Suprapubic skin (tissue), 4 donors: ENCODE results near the gene ERBB4.

Experiments used
- POLR2A ChIP-seq, 2 donors: fragments of 450-650 bp; IDR thresholded peaks; one replicate each; pipeline ENCODE4 v1.6.1; 2017; ENCODE audit warnings: antibody characterized with exemption in 2 of 2, mild to moderate bottlenecking in 2 of 2, moderate library complexity in 2 of 2
- POLR2AphosphoS5 ChIP-seq, 3 donors: sonication (generic); formaldehyde crosslinking; IDR thresholded peaks; one replicate each; pipeline ENCODE4 v1.6.1; 2017; ENCODE audit warnings: antibody characterized with exemption in 3 of 3
- TF ChIP-seq, protein P1 (sequence below), 2 donors: fragments of 200-600 bp in 1 of 2; fragments of 450-650 bp in 1 of 2; sonication (generic) in 1 of 2; IDR thresholded peaks; one replicate each; pipeline ENCODE4 v1.5.1; 2016 to 2019; ENCODE audit warnings: antibody characterized with exemption in 2 of 2, mild to moderate bottlenecking in 1 of 2, moderate library complexity in 1 of 2

DNA sequence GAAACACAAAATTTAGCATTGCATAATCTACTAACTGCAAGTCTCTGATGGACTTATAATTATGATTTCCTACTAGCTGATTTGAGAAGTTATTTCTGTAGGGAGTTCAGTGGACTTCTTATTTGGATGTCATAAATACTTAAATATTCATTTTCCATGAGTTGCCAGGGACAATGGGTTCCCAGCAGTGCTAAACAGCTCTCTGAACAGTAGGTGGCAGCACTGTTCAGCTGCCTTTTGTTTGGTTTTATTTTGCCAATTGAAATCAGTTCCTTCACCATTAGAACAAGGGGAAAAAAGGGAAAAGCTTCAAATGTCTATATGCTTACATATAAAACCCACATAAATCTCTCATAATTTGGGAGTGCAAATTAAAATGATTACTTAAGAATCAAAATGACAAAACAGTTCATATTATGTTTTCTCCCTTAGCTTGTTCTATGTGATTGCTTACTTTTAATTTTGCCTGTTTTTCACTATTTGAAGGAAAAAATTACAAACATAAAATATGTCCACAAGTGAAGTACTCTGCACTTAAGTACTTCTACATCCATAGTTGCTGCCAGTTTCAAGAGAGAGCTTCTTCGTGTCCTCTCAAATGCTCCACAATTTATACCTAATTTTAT lies 1083.3 kb downstream of the ERBB4 start:
- TF ChIP-seq POLR2A (IDR thresholded peaks at IDR 0.05) (no peak), POLR2AphosphoS5 (IDR thresholded peaks at IDR 0.05) (no peak)
- TF ChIP-seq, protein P1, sequence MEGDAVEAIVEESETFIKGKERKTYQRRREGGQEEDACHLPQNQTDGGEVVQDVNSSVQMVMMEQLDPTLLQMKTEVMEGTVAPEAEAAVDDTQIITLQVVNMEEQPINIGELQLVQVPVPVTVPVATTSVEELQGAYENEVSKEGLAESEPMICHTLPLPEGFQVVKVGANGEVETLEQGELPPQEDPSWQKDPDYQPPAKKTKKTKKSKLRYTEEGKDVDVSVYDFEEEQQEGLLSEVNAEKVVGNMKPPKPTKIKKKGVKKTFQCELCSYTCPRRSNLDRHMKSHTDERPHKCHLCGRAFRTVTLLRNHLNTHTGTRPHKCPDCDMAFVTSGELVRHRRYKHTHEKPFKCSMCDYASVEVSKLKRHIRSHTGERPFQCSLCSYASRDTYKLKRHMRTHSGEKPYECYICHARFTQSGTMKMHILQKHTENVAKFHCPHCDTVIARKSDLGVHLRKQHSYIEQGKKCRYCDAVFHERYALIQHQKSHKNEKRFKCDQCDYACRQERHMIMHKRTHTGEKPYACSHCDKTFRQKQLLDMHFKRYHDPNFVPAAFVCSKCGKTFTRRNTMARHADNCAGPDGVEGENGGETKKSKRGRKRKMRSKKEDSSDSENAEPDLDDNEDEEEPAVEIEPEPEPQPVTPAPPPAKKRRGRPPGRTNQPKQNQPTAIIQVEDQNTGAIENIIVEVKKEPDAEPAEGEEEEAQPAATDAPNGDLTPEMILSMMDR (IDR thresholded peaks at IDR 0.05): peak in 1 of 2 donors; percentile 76
